Keratinocyte (primary cell): ENCODE measurements around the gene ITGB3. TPM values are rescaled to one million over a fixed set of nuclear protein-coding genes. Genes with fewer than 3 reads are reported as not detected.

Experiments
- DNase-seq: peaks from one replicate; pipeline ENCODE4 v3.0.0-alpha.2; 2011; ENCODE audit warnings: low read depth, missing footprints, low spot score
- FAIRE-seq: peaks from 2 replicates; lab custom pipeline; 2011; peaks lifted over from hg19 to GRCh38; lab: Jason Lieb, UNC
- H2AFZ ChIP-seq: 2 replicates; pipeline ENCODE4 v1.6.0; 2012; ENCODE audit warnings: low read length, control low read depth, inconsistent platforms; ENCODE audit not compliant: control insufficient read depth
- H3K27ac ChIP-seq: 2 replicates; pipeline ENCODE4 v1.5.1; 2011; ENCODE audit warnings: low read length; ENCODE audit not compliant: control insufficient read depth, insufficient read depth
- H3K27me3 ChIP-seq: 3 replicates; pipeline ENCODE4 v1.6.0; 2011; ENCODE audit warnings: low read length; ENCODE audit not compliant: control insufficient read depth, insufficient read depth; ENCODE audit errors: extremely low read depth
- H3K36me3 ChIP-seq, 2 experiments: 2 replicates in 1 of 2; 3 replicates in 1 of 2; pipeline ENCODE4 v1.5.1; 2011; ENCODE audit warnings: low read length in 2 of 2, mild to moderate bottlenecking in 1 of 2; ENCODE audit not compliant: control insufficient read depth in 2 of 2, insufficient read depth in 2 of 2; ENCODE audit errors: extremely low read depth in 1 of 2
- H3K4me1 ChIP-seq: 3 replicates; pipeline ENCODE4 v1.5.1; 2011; ENCODE audit warnings: low read length; ENCODE audit not compliant: control insufficient read depth, insufficient read depth; ENCODE audit errors: extremely low read depth
- H3K4me2 ChIP-seq: 3 replicates; pipeline ENCODE4 v1.6.0; 2011; ENCODE audit warnings: low read depth, low read length; ENCODE audit not compliant: control insufficient read depth, insufficient read depth; ENCODE audit errors: extremely low read depth
- H3K4me3 ChIP-seq, 3 experiments: fragments of 200-600 bp in 1 of 3; sonication (generic) in 1 of 3; 2 replicates in 2 of 3; 3 replicates in 1 of 3; pipeline ENCODE4 v1.5.1; 2011 to 2016; ENCODE audit warnings: low read length in 3 of 3, mild to moderate bottlenecking in 3 of 3, control low read depth in 2 of 3, inconsistent platforms in 1 of 3, low read depth in 1 of 3, mixed read lengths in 1 of 3, mixed run types in 1 of 3, moderate library complexity in 1 of 3; ENCODE audit not compliant: control insufficient read depth in 2 of 3, insufficient read depth in 2 of 3; ENCODE audit errors: extremely low read depth in 1 of 3
- H3K79me2 ChIP-seq: 2 replicates; pipeline ENCODE4 v1.6.0; 2012; ENCODE audit warnings: low read length; ENCODE audit not compliant: control insufficient read depth, insufficient read depth
- H3K9ac ChIP-seq: 3 replicates; pipeline ENCODE4 v1.6.0; 2011; ENCODE audit warnings: low read length; ENCODE audit not compliant: control insufficient read depth, insufficient read depth; ENCODE audit errors: extremely low read depth
- H3K9me1 ChIP-seq: 3 replicates; pipeline ENCODE4 v1.6.0; 2011; ENCODE audit warnings: low read length; ENCODE audit not compliant: control insufficient read depth, insufficient read depth; ENCODE audit errors: extremely low read depth
- H3K9me3 ChIP-seq: 2 replicates; pipeline ENCODE4 v1.5.1; 2012; ENCODE audit warnings: low read depth, low read length; ENCODE audit not compliant: control insufficient read depth
- H4K20me1 ChIP-seq: 3 replicates; pipeline ENCODE4 v1.6.0; 2011; ENCODE audit warnings: low read length; ENCODE audit not compliant: control insufficient read depth, insufficient read depth; ENCODE audit errors: extremely low read depth
- CTCF ChIP-seq, 3 experiments: IDR thresholded peaks in 1 of 3; conservative IDR thresholded peaks in 1 of 3; optimal IDR thresholded peaks in 1 of 3; 2 replicates in 2 of 3; 3 replicates in 1 of 3; pipeline versions ENCODE3 to v1.5.1; 2011; ENCODE audit warnings: low read length in 3 of 3, mild to moderate bottlenecking in 3 of 3, moderate library complexity in 2 of 3, control low read depth in 1 of 3, inconsistent platforms in 1 of 3; ENCODE audit not compliant: insufficient read depth in 2 of 3; ENCODE audit errors: extremely low read depth in 1 of 3
- EZH2 ChIP-seq: IDR thresholded peaks from one replicate; pipeline ENCODE4 v1.6.1; 2012; ENCODE audit warnings: inconsistent platforms, mild to moderate bottlenecking, low read length, moderate library complexity
- dilution Hi-C: fragments of 300-500 bp; cut with MboI; formaldehyde crosslinking; loops from one replicate; pipeline ENCODE4 v1.7.0; 2020; ENCODE audit warnings: low sequenced_read_pairs; ENCODE audit not compliant: extremely low pct_ligation_motif_present
- polyA plus RNA-seq, 5 experiments: library from polyadenylated mRNA; depleted of rRNA in 3 of 5; stranded (reverse) in 3 of 5; stranded (forward) in 1 of 5; unstranded in 1 of 5; fragments of >200 nt; gene quantifications; 1 replicate in 1 of 5; 2 replicates in 3 of 5; 3 replicates in 1 of 5; pipeline versions ENCODE4 v1.2.1 to v1.2.3, GENCODE V29; 2011 to 2012; ENCODE audit warnings: missing spikeins in 2 of 5, low read depth in 1 of 5, low replicate concordance in 1 of 5

The ITGB3 gene
- polyA plus RNA-seq, 1 donor (not counting 4 experiments of a cell fraction or from before 2014, with no cell fraction given), result not detected

- H3K27ac ChIP-seq, result no peak overlapping the region
- FAIRE-seq, result no peak
- no peak overlapping the region for H3K4me2 ChIP-seq
- H3K4me3 ChIP-seq, result no peak overlapping the region
- no peaks in the 10 kb centered on the region for H4K20me1 ChIP-seq
- H3K4me1 ChIP-seq, result peaks cover 12% of the 10 kb centered on the region
- peaks cover 30% of the 10 kb centered on the region for H3K27me3 ChIP-seq
- dilution Hi-C loops, result no loop called here
- TF ChIP-seq CTCF (optimal IDR thresholded peaks at IDR 0.05 in 1 of 3, IDR thresholded peaks at IDR 0.05 in 1 of 3, conservative IDR thresholded peaks at IDR 0.05 in 1 of 3; ENCODE audit: extremely low read depth in 1 of 3, insufficient read depth in 2 of 3, low read length in 3 of 3), result no peak
- no peak for TF ChIP-seq EZH2
- peaks cover 9% of the 10 kb centered on the region for H3K9me3 ChIP-seq
- no peak overlapping the region for H3K9ac ChIP-seq
- no peak for DNase-seq
- H3K36me3 ChIP-seq, result no peaks in the 10 kb centered on the region
- H3K9me1 ChIP-seq, result no peaks in the 10 kb centered on the region
- no peaks in the 10 kb centered on the region for H3K79me2 ChIP-seq
- H2AFZ ChIP-seq, result no peak overlapping the region
Observed at GRCh38 chr17:47301161-47301560, 47.5 kb downstream of the ITGB3 start.

- Histone ChIP-seq H3K27ac (no peak overlapping the region), H2AFZ (no peak overlapping the region), H3K9ac (no peak overlapping the region), H4K20me1 (no peaks in the 10 kb centered on the region), H3K4me1 (peaks cover 16% of the 10 kb centered on the region), H3K36me3 (no peaks in the 10 kb centered on the region), H3K27me3 (peaks cover 30% of the 10 kb centered on the region), H3K4me2 (no peak overlapping the region), H3K79me2 (no peaks in the 10 kb centered on the region), H3K9me1 (no peaks in the 10 kb centered on the region), H3K4me3 (no peak overlapping the region), H3K9me3 (peaks cover 9% of the 10 kb centered on the region)
- TF ChIP-seq CTCF (optimal IDR thresholded peaks at IDR 0.05 in 1 of 3, IDR thresholded peaks at IDR 0.05 in 1 of 3, conservative IDR thresholded peaks at IDR 0.05 in 1 of 3; ENCODE audit: extremely low read depth in 1 of 3, insufficient read depth in 2 of 3, low read length in 3 of 3), result no peak
- TF ChIP-seq EZH2, result no peak
- DNase-seq (no peak), FAIRE-seq (no peak)
- dilution Hi-C loops, result no loop called here
Observed at GRCh38 chr17:47301831-47302230, 48.2 kb downstream of the ITGB3 start.
